Right cardiac atrium (tissue), 5 donors: Measurements from ENCODE around the gene STK16. TPM values are rescaled to one million over a fixed set of nuclear protein-coding genes. Genes with fewer than 3 reads are reported as not detected.

Experiments
- ATAC-seq, 2 donors: fragments of 200-7000 bp; cut with Tn5 transposase; one replicate each; pipeline versions ENCODE4 v1.8.0 to v1.9.1; 2020; ENCODE audit warnings: moderate library complexity in 2 of 2, mild to moderate bottlenecking in 1 of 2
- DNase-seq, 3 donors: peaks; one replicate each; pipeline ENCODE4 v3.0.0-alpha.2; 2020
- H3K27ac ChIP-seq: one replicate; pipeline ENCODE4 v1.5.1; 2013; ENCODE audit warnings: mild to moderate bottlenecking, low read length, control low read depth, moderate library complexity
- H3K27me3 ChIP-seq: one replicate; pipeline ENCODE4 v1.6.1; 2013; ENCODE audit not compliant: control insufficient read depth, insufficient read depth
- H3K4me1 ChIP-seq: one replicate; pipeline ENCODE4 v1.6.1; 2013; ENCODE audit warnings: low read length; ENCODE audit not compliant: control insufficient read depth, insufficient read depth
- H3K4me3 ChIP-seq: one replicate; pipeline ENCODE4 v1.5.1; 2013; ENCODE audit warnings: low read length, control low read depth
- H3K9me3 ChIP-seq: one replicate; pipeline ENCODE4 v1.6.1; 2013; ENCODE audit warnings: low read length; ENCODE audit not compliant: control insufficient read depth
- WGBS: extraction: QIAGEN DNeasy Blood & Tissue Kit; methylation state at CpG from one replicate; pipeline ENCODE4 v1.1.7; 2013; 5-methylcytosine and 5-hydroxymethylcytosine counted together
- intact Hi-C, 4 donors: fragments of 100-400 bp; cut with DNase I; formaldehyde crosslinking; loops; one replicate each; pipeline versions ENCODE4 v1.11.0 to v1.14.0; 2022 to 2023
- polyA plus RNA-seq: library from polyadenylated mRNA; stranded (reverse); fragments of 200-250 nt; gene quantifications from one replicate; pipeline ENCODE4 v1.2.3, GENCODE V29; 2013
- total RNA-seq, 4 donors: library from RNA; stranded (reverse); fragmentation: NEBNext Ultra II Directional; extraction: Animal tissue kit (Norgen Biotek cat#: 25700); gene quantifications; one replicate each; pipeline ENCODE4 v1.2.1, GENCODE V29; 2021
- donor health status: healthy with polysubstance abuse.
- donor health status: DM: no; HTN: yes; CAD: no.
- donor health status: DM: no; HTN: no; CAD: no.
- donor health status: DM: no; HTN: yes; CAD: no; lungs with severe emphysema.
- donor health status: DM: yes; HTN: yes; CAD: no.

The STK16 gene
- total and polyA plus RNA-seq, 5 donors: 17.5 to 22.2 (median 19.4) TPM

DNA sequence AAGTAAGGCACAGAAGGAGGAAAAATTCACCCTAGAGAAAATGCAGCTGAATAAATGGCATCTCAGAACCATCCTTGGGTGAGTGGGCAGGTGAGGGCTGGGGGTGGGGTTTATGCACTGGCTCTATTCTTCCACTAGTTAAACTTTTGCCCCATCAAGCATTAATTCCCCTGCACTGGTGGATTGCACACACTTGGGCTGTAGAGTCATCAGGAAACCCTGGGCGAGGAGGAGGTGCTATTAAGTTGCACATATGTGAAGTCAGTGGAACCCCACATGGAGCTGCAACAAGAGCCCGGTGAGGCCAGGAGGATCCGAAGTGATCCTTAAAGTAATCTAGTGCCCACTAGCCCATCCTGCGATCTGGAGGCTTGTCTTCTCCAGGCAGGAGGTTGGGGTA, 27.1 kb downstream of the STK16 start:
- ATAC-seq (no peak), DNase-seq (no peak)
- H3K9me3 ChIP-seq: no peaks in the 10 kb centered on the region
- 79% methylated on average over 4 of the region's 4 CpGs for WGBS
- intact Hi-C loops: no loop called here
- H3K4me3 ChIP-seq: no peak overlapping the region
- no peak overlapping the region for H3K27ac ChIP-seq
- H3K27me3 ChIP-seq: no peaks in the 10 kb centered on the region
- peaks cover 7% of the 10 kb centered on the region for H3K4me1 ChIP-seq

DNA sequence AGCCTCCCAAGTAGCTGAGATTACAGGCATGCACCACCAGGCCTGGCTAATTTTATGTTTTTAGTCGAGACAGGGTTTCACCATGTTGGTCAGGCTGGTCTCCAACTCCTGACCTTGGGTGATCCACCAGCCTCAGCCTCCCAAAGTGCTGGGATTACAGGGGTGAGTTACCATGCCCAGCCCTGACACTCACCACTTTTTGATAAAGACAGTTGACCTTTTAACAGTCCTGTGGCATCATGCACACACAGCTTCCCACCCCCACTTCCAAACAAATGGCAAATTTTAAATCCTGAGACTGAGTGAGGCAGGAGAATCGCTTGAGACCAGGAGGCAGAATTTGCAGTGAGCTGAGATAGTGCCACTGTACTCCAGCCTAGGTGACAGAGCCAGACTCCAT, 27.7 kb downstream of the STK16 start:
- Histone ChIP-seq H3K4me1 (peaks cover 7% of the 10 kb centered on the region), H3K27ac (no peak overlapping the region), H3K9me3 (no peaks in the 10 kb centered on the region), H3K4me3 (no peak overlapping the region), H3K27me3 (no peaks in the 10 kb centered on the region)
- WGBS: 71% methylated on average over 2 of the region's 2 CpGs
- DNase-seq: no peak
- intact Hi-C loops: no loop called here
- ATAC-seq: no peak

DNA sequence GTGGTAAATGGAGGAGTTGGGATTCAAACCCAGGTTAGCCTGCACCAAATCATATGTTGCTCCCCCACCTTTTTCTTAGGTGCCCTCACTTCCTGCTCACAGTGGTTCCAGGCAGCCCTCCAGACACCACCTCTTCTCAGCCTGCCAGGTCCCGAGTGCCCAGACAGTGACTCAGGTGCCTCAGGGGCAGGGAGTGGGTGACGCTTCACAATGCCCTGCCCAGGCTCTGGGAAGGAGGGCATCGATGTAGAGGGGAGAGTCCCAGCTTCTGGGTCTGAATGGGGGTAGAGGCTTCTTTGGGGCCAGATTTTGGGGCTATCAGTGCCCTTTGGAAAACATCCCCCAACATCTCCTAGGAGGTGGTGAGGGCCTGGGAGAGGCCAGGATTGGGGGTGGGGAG, 28.7 kb downstream of the STK16 start:
- Histone ChIP-seq H3K9me3 (no peaks in the 10 kb centered on the region), H3K4me1 (peaks cover 7% of the 10 kb centered on the region), H3K27ac (peak overlapping the region; percentile 89), H3K4me3 (no peak overlapping the region), H3K27me3 (no peaks in the 10 kb centered on the region)
- intact Hi-C loops: no loop called here
- ATAC-seq: no peak
- WGBS: 80% methylated on average over 3 of the region's 3 CpGs
- DNase-seq: no peak

DNA sequence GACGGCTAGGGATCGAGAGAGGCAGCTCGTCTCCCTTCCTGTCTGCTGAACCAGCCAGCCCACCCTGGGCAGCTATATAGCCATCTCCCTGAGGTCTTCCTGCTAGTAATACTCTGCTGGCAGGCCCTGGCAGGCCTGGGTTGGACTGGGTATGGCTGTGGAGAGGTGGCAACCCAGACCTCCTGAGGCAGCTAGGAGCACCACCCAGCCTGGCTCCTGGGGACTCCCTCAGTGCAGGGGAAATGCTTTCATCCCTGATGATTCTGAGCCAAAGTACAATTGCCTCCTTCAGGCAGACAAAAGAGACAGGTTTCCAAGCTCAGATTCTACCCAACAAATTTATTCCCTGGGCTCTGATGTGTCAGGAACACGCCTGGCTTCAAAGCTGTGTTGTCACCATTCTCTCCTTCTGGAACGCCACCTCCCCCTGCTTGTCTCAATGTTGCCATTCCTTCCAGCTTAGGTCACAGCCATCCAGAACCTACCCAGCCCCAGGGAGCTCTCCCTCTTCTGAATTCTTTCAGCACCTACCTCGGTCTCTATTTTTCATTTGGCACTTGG, 29.2 kb downstream of the STK16 start:
- Histone ChIP-seq H3K27me3 (no peaks in the 10 kb centered on the region), H3K27ac (peak overlapping the region; percentile 89), H3K4me1 (peaks cover 7% of the 10 kb centered on the region), H3K9me3 (no peaks in the 10 kb centered on the region), H3K4me3 (no peak overlapping the region)
- DNase-seq (peak in 1 of 3 donors; percentile 35), ATAC-seq (no peak)
- intact Hi-C loops: no loop called here
- 30% methylated on average over 6 of the region's 6 CpGs for WGBS

DNA sequence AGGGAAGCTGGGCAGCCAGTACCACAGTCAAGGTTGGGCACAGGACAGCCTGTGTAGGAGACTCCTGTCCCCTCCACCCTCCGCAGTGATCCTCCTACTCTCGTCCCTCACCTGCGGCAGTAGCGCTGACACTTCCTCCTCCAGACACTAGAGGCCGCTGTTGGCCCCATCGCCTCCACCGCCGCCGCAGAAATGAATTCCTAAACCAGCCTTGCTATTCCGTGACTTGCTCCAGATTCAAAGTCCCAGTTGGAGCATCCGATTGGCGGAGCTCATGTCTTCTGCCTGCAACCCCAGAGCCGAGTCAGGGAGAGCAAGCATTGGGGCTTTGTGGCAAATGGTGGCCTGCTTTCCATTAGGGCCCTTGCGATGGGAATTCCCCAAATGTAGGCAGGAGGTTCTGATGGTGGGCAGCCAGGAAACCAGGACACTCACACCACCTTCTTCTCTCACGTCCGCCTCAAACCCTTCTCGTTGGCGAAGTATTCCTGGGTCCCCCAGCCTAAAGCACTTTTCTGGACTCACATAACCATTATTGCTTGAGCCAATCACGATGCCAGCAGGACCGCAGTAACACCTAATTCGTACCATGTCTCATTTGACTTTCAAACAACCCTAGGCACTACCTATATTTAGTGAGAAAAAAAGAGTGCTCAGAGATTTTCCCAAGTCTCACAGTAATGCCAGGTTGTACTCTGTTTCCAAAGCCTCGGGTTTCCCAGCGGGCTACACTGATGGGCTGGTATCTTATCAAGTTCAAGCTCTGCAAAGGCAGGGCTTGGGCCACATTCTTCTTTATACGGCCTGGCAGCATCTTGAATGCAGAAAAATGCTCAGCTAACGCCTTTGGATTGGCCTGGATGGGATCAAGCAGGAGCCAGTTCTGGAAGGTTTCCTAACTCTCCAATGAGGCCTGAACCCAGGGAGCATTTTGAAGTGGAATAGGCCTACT, 32.7 kb downstream of the STK16 start:
- ATAC-seq (peak; percentile 15 to 22), DNase-seq (peak; percentile 71 to 89 (median 88))
- no peak overlapping the region for H3K4me3 ChIP-seq
- H3K27me3 ChIP-seq: no peaks in the 10 kb centered on the region
- H3K4me1 ChIP-seq: peaks cover 12% of the 10 kb centered on the region
- WGBS: 22% methylated on average over 25 of the region's 25 CpGs
- no peaks in the 10 kb centered on the region for H3K9me3 ChIP-seq
- intact Hi-C loops: no loop called here
- H3K27ac ChIP-seq: peak overlapping the region; percentile 93

DNA sequence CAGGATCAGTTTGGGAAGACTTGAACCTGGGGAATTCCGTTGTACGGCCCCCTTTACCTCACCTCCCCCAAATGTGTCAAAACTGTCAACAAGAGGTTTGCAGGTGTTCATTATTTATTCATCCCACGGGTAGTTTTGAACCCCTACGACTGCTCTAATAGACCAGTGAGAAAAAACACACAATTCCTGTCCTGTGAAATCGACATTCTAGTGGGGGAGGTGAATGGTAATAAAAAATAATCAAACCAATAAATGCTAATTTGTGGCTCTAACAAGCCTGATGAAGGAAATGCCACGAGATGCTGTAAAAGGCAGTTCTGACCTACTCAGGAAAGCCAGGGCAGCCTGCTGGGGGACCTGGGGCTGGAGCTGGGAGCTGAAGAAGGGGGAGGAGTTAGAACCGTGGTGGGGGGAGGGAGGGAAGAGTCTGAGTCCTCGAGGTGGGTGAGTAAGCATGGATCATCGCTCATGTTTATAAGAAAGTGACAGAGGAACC, 33.4 kb downstream of the STK16 start:
- Histone ChIP-seq H3K27ac (peak overlapping the region; percentile 93), H3K4me1 (peaks cover 12% of the 10 kb centered on the region), H3K4me3 (peak overlapping the region; percentile 13), H3K9me3 (no peaks in the 10 kb centered on the region), H3K27me3 (no peaks in the 10 kb centered on the region)
- intact Hi-C loops: no loop called here
- 12% methylated on average over 9 of the region's 9 CpGs for WGBS
- DNase-seq: no peak
- ATAC-seq: no peak

DNA sequence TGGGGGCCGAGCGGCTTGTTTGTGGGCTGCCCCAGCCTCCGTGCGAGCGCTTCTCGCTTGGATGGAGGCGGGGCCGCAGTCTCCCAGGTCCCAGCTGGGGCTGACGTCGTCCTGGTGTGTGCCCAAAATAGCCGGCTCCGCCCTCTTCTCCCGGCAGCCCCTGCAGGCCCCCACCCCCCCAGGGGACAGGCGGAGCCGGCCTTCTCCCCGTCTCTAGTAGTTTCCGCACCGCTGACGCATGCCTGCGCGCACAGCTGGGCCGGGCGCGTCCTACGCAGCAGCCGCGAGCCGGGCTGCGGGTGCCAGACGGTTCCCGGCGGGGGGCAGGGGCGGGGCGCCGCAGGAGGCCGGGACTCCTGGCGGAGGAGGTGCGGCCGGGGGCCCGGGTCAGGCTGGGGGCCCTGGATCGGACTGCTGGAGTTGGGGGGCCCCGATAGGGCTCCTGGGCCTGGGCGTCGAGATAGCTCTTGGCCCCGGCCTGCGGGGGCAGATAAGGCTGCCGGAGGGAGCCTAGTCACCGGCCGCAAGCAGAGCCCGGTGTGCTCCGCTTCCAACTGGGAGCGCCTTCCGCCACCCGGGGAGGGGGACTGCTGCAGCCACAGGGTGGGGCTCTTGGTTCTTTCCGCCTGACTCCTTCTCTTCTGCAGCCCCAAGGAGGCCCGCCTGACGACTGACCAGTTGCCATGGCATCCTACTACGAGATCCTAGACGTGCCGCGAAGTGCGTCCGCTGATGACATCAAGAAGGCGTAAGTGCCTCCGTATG, 34.1 kb downstream of the STK16 start, which contains the start of gene DNAJB2:
Gene DNAJB2, plus strand, starts transcription at position 216 of the 765 bp plus-strand sequence. Its CDS starts 468 bp downstream, at position 684.
- peak; percentile 97 for ATAC-seq
- no peaks in the 10 kb centered on the region for H3K27me3 ChIP-seq
- peak; percentile 99 to 100 (median 100) for DNase-seq
- intact Hi-C loops: no loop called here
- peak within 1 kb of the TSS; percentile 66 for H3K4me3 ChIP-seq
- peaks cover 6% of the 10 kb centered on the region for H3K4me1 ChIP-seq
- no peaks in the 10 kb centered on the region for H3K9me3 ChIP-seq
- WGBS: under 1% methylated on average over 65 of the region's 65 CpGs
- peak within 1 kb of the TSS; percentile 93 for H3K27ac ChIP-seq

DNA sequence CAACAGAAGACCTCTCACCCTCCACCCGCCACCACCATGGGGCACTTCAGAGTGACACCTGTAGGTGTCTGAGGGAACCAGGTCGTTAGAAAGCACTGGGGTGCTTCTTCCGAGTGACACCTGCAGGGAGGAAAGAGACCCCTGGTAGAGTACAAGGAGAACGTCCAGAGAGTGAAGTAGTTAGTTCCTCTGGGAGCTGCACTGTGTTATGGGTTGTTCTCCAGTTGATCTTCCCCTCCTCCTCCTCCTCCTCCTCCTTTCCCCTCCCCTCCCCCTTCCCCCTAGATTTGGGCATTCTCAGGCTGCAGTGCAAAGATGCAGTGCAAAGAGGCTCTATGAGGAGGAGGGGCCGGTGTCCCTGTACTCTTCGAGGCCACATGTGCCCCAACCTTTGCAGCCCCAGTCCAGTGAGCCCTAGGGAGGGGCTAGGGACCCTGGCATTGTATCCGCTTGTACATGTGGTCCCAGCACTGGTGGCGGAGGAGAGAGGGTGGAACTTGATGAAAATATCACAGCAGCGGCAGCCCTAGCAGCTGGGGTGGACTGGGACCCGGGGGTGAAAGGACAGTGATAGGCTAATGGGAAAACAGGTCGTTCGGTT, 34.7 kb downstream of the STK16 start:
- Histone ChIP-seq H3K27ac (peak overlapping the region; percentile 48), H3K27me3 (no peaks in the 10 kb centered on the region), H3K4me1 (peaks cover 5% of the 10 kb centered on the region), H3K4me3 (peak overlapping the region; percentile 66), H3K9me3 (no peaks in the 10 kb centered on the region)
- 40% methylated on average over 12 of the region's 12 CpGs for WGBS
- intact Hi-C loops: no loop called here
- ATAC-seq: no peak
- DNase-seq: peak in 1 of 3 donors; percentile 50

DNA sequence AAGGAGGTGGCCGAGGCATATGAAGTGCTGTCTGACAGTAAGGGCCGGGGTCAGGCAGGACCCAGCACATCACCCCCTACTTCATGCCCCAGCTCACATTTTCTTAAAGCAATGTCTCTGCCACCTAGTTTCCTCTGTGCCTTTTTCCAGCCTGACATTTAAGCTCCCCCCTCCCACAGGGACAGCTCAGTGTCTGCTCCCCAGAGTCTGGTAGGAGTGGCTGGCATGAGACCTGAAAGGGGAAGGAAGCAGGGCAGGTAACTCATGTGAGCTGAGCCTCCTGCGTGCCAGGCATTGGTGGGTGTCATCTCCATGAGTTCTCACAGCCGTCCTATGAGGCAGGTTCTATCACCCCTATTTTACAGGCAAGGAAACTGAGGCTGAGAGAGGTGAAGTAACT, 35.4 kb downstream of the STK16 start:
- ATAC-seq (no peak), DNase-seq (peak in 1 of 3 donors; percentile 26)
- intact Hi-C loops: no loop called here
- H3K4me3 ChIP-seq: no peak overlapping the region
- H3K4me1 ChIP-seq: peaks cover 5% of the 10 kb centered on the region
- H3K9me3 ChIP-seq: no peaks in the 10 kb centered on the region
- no peaks in the 10 kb centered on the region for H3K27me3 ChIP-seq
- WGBS: 88% methylated on average over 4 of the region's 4 CpGs
- no peak overlapping the region for H3K27ac ChIP-seq

DNA sequence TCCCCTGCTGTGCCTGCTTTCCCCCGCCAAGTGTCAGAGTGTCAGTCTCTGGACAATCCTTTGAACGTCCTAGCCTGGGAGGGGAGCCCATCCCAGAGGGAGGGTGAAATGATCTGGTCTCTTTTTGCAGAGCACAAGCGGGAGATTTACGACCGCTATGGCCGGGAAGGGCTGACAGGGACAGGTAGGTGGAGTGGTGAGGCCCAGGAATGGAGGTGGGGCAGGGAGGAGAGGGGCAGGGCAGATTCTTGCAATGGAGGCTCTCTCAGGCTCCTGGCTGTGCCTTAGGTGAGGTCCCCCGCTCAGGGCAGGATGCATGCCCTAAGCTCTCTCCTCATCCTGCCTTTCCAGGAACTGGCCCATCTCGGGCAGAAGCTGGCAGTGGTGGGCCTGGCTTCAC, 36.3 kb downstream of the STK16 start:
- DNase-seq (peak in 1 of 3 donors; percentile 23), ATAC-seq (no peak)
- intact Hi-C loops: no loop called here
- 86% methylated on average over 8 of the region's 8 CpGs for WGBS
- H3K27ac ChIP-seq: no peak overlapping the region
- H3K4me1 ChIP-seq: peaks cover 5% of the 10 kb centered on the region
- no peaks in the 10 kb centered on the region for H3K9me3 ChIP-seq
- H3K27me3 ChIP-seq: no peaks in the 10 kb centered on the region
- H3K4me3 ChIP-seq: no peak overlapping the region
